Testis (tissue), 3 donors: ENCODE measurements around the gene RNASE8. TPM values are rescaled to one million over a fixed set of nuclear protein-coding genes. Genes with fewer than 3 reads are reported as not detected.
A peak's percentile ranks its signal among the peaks of the same experiment; 100 is the strongest.

Experiments
- DNase-seq: peaks from one replicate; pipeline ENCODE4 v3.0.0-alpha.2; 2019
- H3K27ac ChIP-seq, 2 donors: fragments of 200-600 bp; sonication (generic); one replicate each; pipeline ENCODE4 v1.5.1; 2019
- H3K27me3 ChIP-seq: fragments of 200-600 bp; sonication (generic); one replicate; pipeline ENCODE4 v1.5.1; 2019
- H3K36me3 ChIP-seq: fragments of 200-600 bp; sonication (generic); one replicate; pipeline ENCODE4 v1.5.1; 2017; ENCODE audit warnings: low read depth; ENCODE audit errors: missing control alignments
- H3K4me1 ChIP-seq: fragments of 200-600 bp; sonication (generic); one replicate; pipeline ENCODE4 v1.5.1; 2019
- H3K4me3 ChIP-seq, 2 donors: fragments of 200-600 bp; sonication (generic); one replicate each; pipeline ENCODE4 v1.5.1; 2017 to 2019
- H3K9me3 ChIP-seq: fragments of 200-600 bp; sonication (generic); one replicate; pipeline ENCODE4 v1.5.1; 2017
- POLR2A ChIP-seq: fragments of 450-650 bp; IDR thresholded peaks from one replicate; pipeline ENCODE4 v1.6.1; 2017; ENCODE audit warnings: antibody characterized with exemption, mild to moderate bottlenecking, moderate library complexity
- WGBS, 2 donors: methylation state at CpG; one replicate each; pipeline ENCODE4 v1.1.5; 2018; 5-methylcytosine and 5-hydroxymethylcytosine counted together
- intact Hi-C: fragments of 100-400 bp; cut with DNase I; formaldehyde crosslinking; loops from one replicate; pipeline ENCODE4 v1.15.1; 2023; ENCODE audit warnings: low total_unique reads
- microRNA-seq, 2 donors: library from miRNA; unstranded; fragments of <30 nt; microRNA quantifications; one replicate each; pipeline ENCODE4, GENCODE V29; 2016; ENCODE audit warnings: borderline number of aligned reads in 2 of 2, borderline replicate concordance in 1 of 2
- polyA plus RNA-seq: library from polyadenylated mRNA; stranded (reverse); fragments of 350-450 nt; fragmentation: Illumina TruSeq; extraction: RNeasy Lipid Tissue Mini Kit (QIAGEN cat#74804); gene quantifications from one replicate; pipeline ENCODE4 v1.2.3, GENCODE V29; 2014; ENCODE audit warnings: low read depth, low replicate concordance; ENCODE audit not compliant: insufficient read depth
- total RNA-seq, 2 donors: library from RNA; depleted of rRNA; stranded (reverse); fragments of >200 nt; gene quantifications; one replicate each; pipeline ENCODE4 v1.2.3, GENCODE V29; 2016
- TF ChIP-seq, protein P1 (sequence below), 3 experiments: fragments of 450-650 bp in 2 of 3; fragments of 200-600 bp in 1 of 3; sonication (generic) in 1 of 3; IDR thresholded peaks; one replicate each; pipeline ENCODE4 v1.5.1; 2016 to 2019; ENCODE audit warnings: antibody characterized with exemption in 3 of 3, mild to moderate bottlenecking in 2 of 3, moderate library complexity in 1 of 3

RNASE8 gene
- total and polyA plus RNA-seq, 3 donors from 2014 or later = not detected

- no peaks in the 10 kb centered on the region for H3K27me3 ChIP-seq
- peaks cover 20% of the 10 kb centered on the region for H3K4me1 ChIP-seq
- no peaks in the 10 kb centered on the region for H3K36me3 ChIP-seq
- no peak for DNase-seq
- peak overlapping the region in 1 of 2 donors; percentile 48 for H3K27ac ChIP-seq
- no peak overlapping the region for H3K4me3 ChIP-seq
- TF ChIP-seq, protein P1, sequence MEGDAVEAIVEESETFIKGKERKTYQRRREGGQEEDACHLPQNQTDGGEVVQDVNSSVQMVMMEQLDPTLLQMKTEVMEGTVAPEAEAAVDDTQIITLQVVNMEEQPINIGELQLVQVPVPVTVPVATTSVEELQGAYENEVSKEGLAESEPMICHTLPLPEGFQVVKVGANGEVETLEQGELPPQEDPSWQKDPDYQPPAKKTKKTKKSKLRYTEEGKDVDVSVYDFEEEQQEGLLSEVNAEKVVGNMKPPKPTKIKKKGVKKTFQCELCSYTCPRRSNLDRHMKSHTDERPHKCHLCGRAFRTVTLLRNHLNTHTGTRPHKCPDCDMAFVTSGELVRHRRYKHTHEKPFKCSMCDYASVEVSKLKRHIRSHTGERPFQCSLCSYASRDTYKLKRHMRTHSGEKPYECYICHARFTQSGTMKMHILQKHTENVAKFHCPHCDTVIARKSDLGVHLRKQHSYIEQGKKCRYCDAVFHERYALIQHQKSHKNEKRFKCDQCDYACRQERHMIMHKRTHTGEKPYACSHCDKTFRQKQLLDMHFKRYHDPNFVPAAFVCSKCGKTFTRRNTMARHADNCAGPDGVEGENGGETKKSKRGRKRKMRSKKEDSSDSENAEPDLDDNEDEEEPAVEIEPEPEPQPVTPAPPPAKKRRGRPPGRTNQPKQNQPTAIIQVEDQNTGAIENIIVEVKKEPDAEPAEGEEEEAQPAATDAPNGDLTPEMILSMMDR (IDR thresholded peaks at IDR 0.05) = no peak
- no peak for TF ChIP-seq POLR2A
- 72 to 75% methylated on average over 5 of the region's 5 CpGs for WGBS, 2 donors
- H3K9me3 ChIP-seq = no peaks in the 10 kb centered on the region
- intact Hi-C loops = no loop called here
These were observed 49.7 kb downstream of the RNASE8 start for GRCh38 chr14:21107283-21107800.

Small RNA genes within 50 kb of the gene (microRNA-seq; reads per million reads assigned to microRNA genes)
- 0 reads per million in 2 donors for gene MIR6717

Other genes starting within 250 kb of the RNASE8 start
- gene RNASE3, start 166.4 kb upstream of the RNASE8 start, total RNA-seq = under 1 TPM; 0.50 to 0.63 TPM
- 1.4 TPM for gene RNASE3, start 166.4 kb upstream of the RNASE8 start, polyA plus RNA-seq
- gene RNASE2, start 102.3 kb upstream of the RNASE8 start, total RNA-seq = not detected
- gene RNASE2, start 102.3 kb upstream of the RNASE8 start, polyA plus RNA-seq = 0.65 TPM
- gene METTL17, start 67.8 kb upstream of the RNASE8 start, total RNA-seq = 10 to 100 TPM; 93.2 to 93.4 TPM
- 68.9 TPM for gene METTL17, start 67.8 kb upstream of the RNASE8 start, polyA plus RNA-seq
- under 1 TPM; 0.24 to 0.31 TPM for gene SLC39A2, start 58.5 kb upstream of the RNASE8 start, total RNA-seq
- not detected for gene SLC39A2, start 58.5 kb upstream of the RNASE8 start, polyA plus RNA-seq
- 100 to 1,000 TPM in 1 of 2 donors, 10 to 100 TPM in 1; 98.4 to 106 TPM for gene NDRG2, start 32.8 kb upstream of the RNASE8 start, total RNA-seq
- 85.6 TPM for gene NDRG2, start 32.8 kb upstream of the RNASE8 start, polyA plus RNA-seq
- gene TPPP2, start 27.6 kb upstream of the RNASE8 start, total RNA-seq = 100 to 1,000 TPM in 1 of 2 donors, 10 to 100 TPM in 1; 94.3 to 201 TPM
- 490 TPM for gene TPPP2, start 27.6 kb upstream of the RNASE8 start, polyA plus RNA-seq
- not detected for gene RNASE13, start 23.0 kb upstream of the RNASE8 start, total RNA-seq
- not detected for gene RNASE13, start 23.0 kb upstream of the RNASE8 start, polyA plus RNA-seq
- under 1 TPM; 0.43 to 0.55 TPM for gene RNASE7, start 15.5 kb upstream of the RNASE8 start, total RNA-seq
- gene RNASE7, start 15.5 kb upstream of the RNASE8 start, polyA plus RNA-seq = 0.24 TPM
- 10 to 100 TPM; 30.5 to 36.9 TPM for gene ARHGEF40, start 12.5 kb downstream of the RNASE8 start, total RNA-seq
- 22.0 TPM for gene ARHGEF40, start 12.5 kb downstream of the RNASE8 start, polyA plus RNA-seq
- gene ZNF219, start 40.8 kb downstream of the RNASE8 start, total RNA-seq = 10 to 100 TPM; 42.8 to 64.8 TPM
- gene ZNF219, start 40.8 kb downstream of the RNASE8 start, polyA plus RNA-seq = 17.7 TPM
- under 1 TPM in 1 of 2 donors, not detected in 1; 0.50 TPM for gene TMEM253, start 43.2 kb downstream of the RNASE8 start, total RNA-seq
- 0.65 TPM for gene TMEM253, start 43.2 kb downstream of the RNASE8 start, polyA plus RNA-seq
- under 1 TPM in 1 of 2 donors, not detected in 1; 0.43 TPM for gene OR5AU1, start 98.2 kb downstream of the RNASE8 start, total RNA-seq
- gene OR5AU1, start 98.2 kb downstream of the RNASE8 start, polyA plus RNA-seq = not detected
- 100 to 1,000 TPM; 317 to 399 TPM for gene HNRNPC, start 211.6 kb downstream of the RNASE8 start, total RNA-seq
- gene HNRNPC, start 211.6 kb downstream of the RNASE8 start, polyA plus RNA-seq = 443 TPM
- 10 to 100 TPM; 35.7 to 38.9 TPM for gene RPGRIP1, start 222.3 kb downstream of the RNASE8 start, total RNA-seq
- 110 TPM for gene RPGRIP1, start 222.3 kb downstream of the RNASE8 start, polyA plus RNA-seq